DOHH2 (cell line): ENCODE data around the gene MYO10.

Experiments
- H3F3A ChIP-seq: fragments of 200-600 bp; sonication (generic), shearing (Covaris generic); 2 replicates; pipeline ENCODE4 v1.6.0; 2016; ENCODE audit warnings: antibody characterized with exemption, mild to moderate bottlenecking; ENCODE audit not compliant: control insufficient read depth, insufficient read depth
- H3K27ac ChIP-seq: fragments of 200-600 bp; sonication (generic); 2 replicates; pipeline ENCODE4 v1.5.1; 2014; ENCODE audit warnings: low read depth, mild to moderate bottlenecking, low read length, moderate library complexity
- H3K27me3 ChIP-seq: fragments of 200-600 bp; sonication (generic); 2 replicates; pipeline ENCODE4 v1.6.1; 2014; ENCODE audit warnings: mild to moderate bottlenecking, low read length, mixed read lengths; ENCODE audit not compliant: control insufficient read depth
- H3K36me3 ChIP-seq: fragments of 200-600 bp; sonication (generic); 2 replicates; pipeline ENCODE4 v1.6.1; 2014; ENCODE audit warnings: mild to moderate bottlenecking, low read length, moderate library complexity, mixed read lengths; ENCODE audit not compliant: control insufficient read depth
- H3K4me1 ChIP-seq: fragments of 200-600 bp; sonication (generic); 2 replicates; pipeline ENCODE4 v1.6.1; 2014; ENCODE audit warnings: mild to moderate bottlenecking, low read length, mixed read lengths; ENCODE audit not compliant: control insufficient read depth
- H3K4me2 ChIP-seq: fragments of 200-600 bp; sonication (generic); 2 replicates; pipeline ENCODE4 v1.6.0; 2014; ENCODE audit warnings: mild to moderate bottlenecking, low read length, moderate library complexity
- H3K4me3 ChIP-seq: fragments of 200-600 bp; sonication (generic); 2 replicates; pipeline ENCODE4 v1.5.1; 2014; ENCODE audit warnings: mild to moderate bottlenecking, low read length, mixed read lengths
- H3K79me2 ChIP-seq: fragments of 200-600 bp; sonication (generic); 2 replicates; pipeline ENCODE4 v1.6.1; 2014; ENCODE audit warnings: mild to moderate bottlenecking, low read length, mixed read lengths; ENCODE audit not compliant: control insufficient read depth
- H3K9me2 ChIP-seq: fragments of 200-600 bp; sonication (generic); replicated peaks from 2 replicates; pipeline ENCODE4 v1.6.1; 2014; ENCODE audit warnings: mild to moderate bottlenecking, low read length, mixed read lengths; ENCODE audit not compliant: control insufficient read depth
- H3K9me3 ChIP-seq: fragments of 200-600 bp; sonication (generic); 2 replicates; pipeline ENCODE4 v1.6.1; 2014; ENCODE audit warnings: antibody characterized with exemption, low read length, mixed read lengths; ENCODE audit not compliant: control insufficient read depth, insufficient read depth
- H4K20me1 ChIP-seq: fragments of 200-600 bp; sonication (generic); 2 replicates; pipeline ENCODE4 v1.6.0; 2014; ENCODE audit warnings: low read depth, mild to moderate bottlenecking, antibody characterized with exemption, low read length, moderate library complexity; ENCODE audit not compliant: control insufficient read depth, insufficient read depth
- EZH2phosphoT487 ChIP-seq: fragments of 200-600 bp; sonication (generic); IDR thresholded peaks from 2 replicates; pipeline ENCODE4 v1.6.1; 2017; ENCODE audit warnings: borderline replicate concordance, mild to moderate bottlenecking, antibody characterized with exemption, low read length, moderate library complexity, mixed read lengths
- TF ChIP-seq, protein P1 (sequence below): fragments of 200-600 bp; sonication (generic); IDR thresholded peaks from one replicate; pipeline ENCODE4 v1.5.1; 2014; ENCODE audit warnings: antibody characterized with exemption, mild to moderate bottlenecking, low read depth, low read length; ENCODE audit not compliant: poor library complexity, severe bottlenecking

The MYO10 gene

DNA sequence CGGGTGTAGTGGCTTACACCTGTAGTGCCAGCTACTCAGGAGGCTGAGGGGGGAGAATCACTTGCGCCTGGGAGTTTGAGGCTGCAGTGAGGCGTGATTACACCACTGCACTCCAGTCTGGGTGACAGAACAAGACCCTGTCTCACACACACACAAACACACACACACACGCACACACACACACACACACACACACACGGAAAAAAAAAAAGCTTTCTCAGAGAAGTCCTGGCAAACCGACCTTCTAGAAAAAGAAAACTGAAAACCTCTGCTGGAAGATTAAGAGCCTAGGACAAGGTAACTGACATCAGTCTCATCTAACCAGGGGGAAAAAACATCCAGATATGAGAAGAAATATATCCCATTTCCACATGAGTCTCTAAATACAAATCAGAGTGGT lies 178.9 kb downstream of the MYO10 start:
- TF ChIP-seq, protein P1, sequence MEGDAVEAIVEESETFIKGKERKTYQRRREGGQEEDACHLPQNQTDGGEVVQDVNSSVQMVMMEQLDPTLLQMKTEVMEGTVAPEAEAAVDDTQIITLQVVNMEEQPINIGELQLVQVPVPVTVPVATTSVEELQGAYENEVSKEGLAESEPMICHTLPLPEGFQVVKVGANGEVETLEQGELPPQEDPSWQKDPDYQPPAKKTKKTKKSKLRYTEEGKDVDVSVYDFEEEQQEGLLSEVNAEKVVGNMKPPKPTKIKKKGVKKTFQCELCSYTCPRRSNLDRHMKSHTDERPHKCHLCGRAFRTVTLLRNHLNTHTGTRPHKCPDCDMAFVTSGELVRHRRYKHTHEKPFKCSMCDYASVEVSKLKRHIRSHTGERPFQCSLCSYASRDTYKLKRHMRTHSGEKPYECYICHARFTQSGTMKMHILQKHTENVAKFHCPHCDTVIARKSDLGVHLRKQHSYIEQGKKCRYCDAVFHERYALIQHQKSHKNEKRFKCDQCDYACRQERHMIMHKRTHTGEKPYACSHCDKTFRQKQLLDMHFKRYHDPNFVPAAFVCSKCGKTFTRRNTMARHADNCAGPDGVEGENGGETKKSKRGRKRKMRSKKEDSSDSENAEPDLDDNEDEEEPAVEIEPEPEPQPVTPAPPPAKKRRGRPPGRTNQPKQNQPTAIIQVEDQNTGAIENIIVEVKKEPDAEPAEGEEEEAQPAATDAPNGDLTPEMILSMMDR, result no peak
- no peak for TF ChIP-seq EZH2phosphoT487
- H3K9me3 ChIP-seq, result no peaks in the 10 kb centered on the region
- no peaks in the 10 kb centered on the region for H3K9me2 ChIP-seq
- no peak overlapping the region for H3K4me2 ChIP-seq
- H3K79me2 ChIP-seq, result no peaks in the 10 kb centered on the region
- H3K4me3 ChIP-seq, result no peak overlapping the region
- no peaks in the 10 kb centered on the region for H3F3A ChIP-seq
- no peaks in the 10 kb centered on the region for H3K4me1 ChIP-seq
- no peaks in the 10 kb centered on the region for H3K27me3 ChIP-seq
- H4K20me1 ChIP-seq, result no peaks in the 10 kb centered on the region
- no peak overlapping the region for H3K27ac ChIP-seq
- H3K36me3 ChIP-seq, result no peaks in the 10 kb centered on the region

DNA sequence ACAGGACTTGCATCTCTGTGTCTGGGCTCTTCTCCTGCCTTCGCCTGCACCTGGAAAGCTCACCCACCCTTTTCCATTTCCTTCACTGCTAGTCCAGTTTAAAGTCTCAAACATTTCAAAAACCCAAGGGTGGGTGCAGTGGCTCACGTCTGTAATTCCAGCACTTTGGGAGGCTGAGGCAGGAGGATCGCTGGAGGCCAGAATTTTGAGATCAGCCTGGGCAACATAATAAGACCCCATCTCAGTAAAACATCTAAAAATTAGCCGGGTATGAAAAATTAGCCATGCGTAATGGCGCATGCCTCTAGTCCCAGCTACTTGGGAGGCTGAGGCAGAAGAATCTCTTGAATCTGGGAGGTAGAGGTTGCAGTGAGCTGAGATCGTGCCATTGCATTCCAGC lies 179.4 kb downstream of the MYO10 start:
- TF ChIP-seq, protein P1, result no peak
- TF ChIP-seq EZH2phosphoT487, result no peak
- H3F3A ChIP-seq, result no peaks in the 10 kb centered on the region
- no peaks in the 10 kb centered on the region for H4K20me1 ChIP-seq

DNA sequence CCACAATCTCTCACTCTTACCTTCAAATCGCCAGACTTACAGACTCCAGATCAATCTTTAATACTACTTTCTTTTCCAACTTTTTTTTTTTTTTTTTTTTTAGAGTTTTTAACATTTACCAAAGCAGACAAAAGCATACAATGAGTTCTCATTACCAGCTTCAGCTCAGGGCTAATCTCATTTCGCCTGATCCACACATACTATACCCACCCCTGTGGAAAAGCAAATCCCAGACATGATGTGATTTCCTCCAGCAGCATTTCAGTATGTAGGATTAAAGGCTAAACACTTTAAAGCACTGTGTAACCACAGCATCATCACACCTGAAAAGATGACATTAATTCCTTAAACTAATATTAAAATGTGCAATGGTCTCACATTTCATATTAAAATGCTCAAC lies 180.4 kb downstream of the MYO10 start:
- H3K4me3 ChIP-seq, result no peak overlapping the region
- H3K9me3 ChIP-seq, result no peaks in the 10 kb centered on the region
- no peak for TF ChIP-seq EZH2phosphoT487
- TF ChIP-seq, protein P1, result no peak
- no peak overlapping the region for H3K27ac ChIP-seq
- H3K9me2 ChIP-seq, result no peaks in the 10 kb centered on the region
- no peaks in the 10 kb centered on the region for H3K79me2 ChIP-seq
- no peaks in the 10 kb centered on the region for H3K4me1 ChIP-seq
- no peaks in the 10 kb centered on the region for H3K36me3 ChIP-seq
- no peaks in the 10 kb centered on the region for H3F3A ChIP-seq
- H4K20me1 ChIP-seq, result no peaks in the 10 kb centered on the region
- H3K27me3 ChIP-seq, result no peaks in the 10 kb centered on the region
- H3K4me2 ChIP-seq, result no peak overlapping the region

More for the DNA sequence above, 179.4 kb downstream of the MYO10 start:
- no peaks in the 10 kb centered on the region for H3K27me3 ChIP-seq
- H3K9me2 ChIP-seq, result no peaks in the 10 kb centered on the region
- no peaks in the 10 kb centered on the region for H3K9me3 ChIP-seq
- H3K27ac ChIP-seq, result no peak overlapping the region
- no peaks in the 10 kb centered on the region for H3K36me3 ChIP-seq
- H3K4me1 ChIP-seq, result no peaks in the 10 kb centered on the region
- no peak overlapping the region for H3K4me3 ChIP-seq
- no peak overlapping the region for H3K4me2 ChIP-seq
- H3K79me2 ChIP-seq, result no peaks in the 10 kb centered on the region

DNA sequence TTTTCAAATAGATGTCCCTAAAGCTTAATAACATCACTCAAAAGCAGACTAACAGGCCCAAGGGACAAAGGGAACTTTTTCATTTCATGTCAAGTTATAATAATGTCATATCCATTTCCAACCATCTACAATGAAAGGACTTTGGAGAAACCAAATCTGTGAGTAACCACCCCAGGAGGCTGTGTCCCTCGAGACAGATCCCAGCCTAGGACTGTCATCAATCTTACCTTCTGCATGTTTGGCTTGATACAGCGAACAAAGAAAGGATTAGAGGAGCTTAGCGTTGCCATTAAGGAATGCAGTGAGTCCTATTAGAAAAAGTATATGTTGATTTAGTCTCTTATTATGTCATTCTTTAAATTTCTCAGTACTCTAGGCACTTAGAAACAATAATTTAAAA lies 181.5 kb downstream of the MYO10 start:
- Histone ChIP-seq H3K9me2 (no peaks in the 10 kb centered on the region), H3K9me3 (no peaks in the 10 kb centered on the region), H3F3A (no peaks in the 10 kb centered on the region), H3K79me2 (no peaks in the 10 kb centered on the region), H3K4me2 (no peak overlapping the region), H3K27me3 (no peaks in the 10 kb centered on the region), H3K27ac (no peak overlapping the region), H3K4me1 (no peaks in the 10 kb centered on the region), H4K20me1 (no peaks in the 10 kb centered on the region), H3K4me3 (no peak overlapping the region), H3K36me3 (no peaks in the 10 kb centered on the region)
- TF ChIP-seq, protein P1, result no peak
- TF ChIP-seq EZH2phosphoT487, result no peak
